Activated CD8-positive, alpha-beta T cell treated with anti-CD3 and anti-CD28 coated beads for 36 hours (primary cell): ENCODE measurements around the gene CFAP65. TPM values are rescaled to one million over a fixed set of nuclear protein-coding genes. Genes with fewer than 3 reads are reported as not detected.

Experiments
- ATAC-seq: fragments of 200-7000 bp; cut with Tn5 transposase; one replicate; pipeline ENCODE4 v1.10.0; 2021; ENCODE audit warnings: mild to moderate bottlenecking, moderate library complexity
- CTCF ChIA-PET: fragments of 350-600 bp; sonication (Branson Sonifier 250); formaldehyde crosslinking; loops from one replicate; lab custom pipeline; 2021; ENCODE audit warnings: antibody characterized with exemption; lab: Charles Lee
- POLR2A ChIA-PET: fragments of 350-600 bp; sonication (Branson Sonifier 250); formaldehyde crosslinking; loops from one replicate; lab custom pipeline; 2021; ENCODE audit warnings: antibody characterized with exemption; lab: Charles Lee
- DNase-seq: peaks from one replicate; pipeline ENCODE4 v3.0.0-alpha.2; 2020
- H3K27ac Mint-ChIP-seq: one replicate; pipeline ENCODE4 v1.8.0; 2021; ENCODE audit warnings: mild to moderate bottlenecking, mixed read lengths
- H3K27me3 Mint-ChIP-seq: one replicate; pipeline ENCODE4 v1.8.0; 2021; ENCODE audit warnings: mixed read lengths
- H3K36me3 Mint-ChIP-seq: one replicate; pipeline ENCODE4 v1.8.0; 2021; ENCODE audit warnings: low read depth, mixed read lengths
- H3K4me1 Mint-ChIP-seq: one replicate; pipeline ENCODE4 v1.8.0; 2021; ENCODE audit warnings: low read depth, mixed read lengths
- H3K4me3 Mint-ChIP-seq: one replicate; pipeline ENCODE4 v1.8.0; 2021; ENCODE audit warnings: mild to moderate bottlenecking, moderate library complexity, mixed read lengths
- H3K9me3 Mint-ChIP-seq: one replicate; pipeline ENCODE4 v1.8.0; 2021; ENCODE audit warnings: mixed read lengths
- CTCF ChIP-seq: fragments of 200-600 bp; IDR thresholded peaks from one replicate; pipeline ENCODE4 v1.8.0; 2022; ENCODE audit warnings: antibody characterized with exemption, mild to moderate bottlenecking
- intact Hi-C: fragments of 100-400 bp; cut with micrococcal nuclease; formaldehyde crosslinking; loops from one replicate; pipeline ENCODE4 v1.10.0; 2022
- total RNA-seq, 2 experiments: library from RNA; stranded (reverse); gene quantifications; one replicate each; pipeline ENCODE4 v1.2.3, GENCODE V29; 2021

The CFAP65 gene
- total RNA-seq, 2 experiments from 2014 or later: not detected

GRCh38 chr2:218959141-218959731 is 82.1 kb downstream of the CFAP65 start, which contains the start of gene CDK5R2:
TSS of gene CDK5R2 (plus strand) at chr2:218959666. CDS start at chr2:218959821, 155 bp downstream.
- ATAC-seq: peak; percentile 99
- POLR2A ChIA-PET: interaction anchor here (0.7 to 1.0 kb wide), 2 partner anchors 13 to 279 kb away, joined by 3 read pairs; no protein-coding TSS in a partner anchor
- peak; percentile 89 for DNase-seq
- H3K36me3 Mint-ChIP-seq: peaks cover 2% of the 10 kb centered on the region
- intact Hi-C loops: no loop called here
- no peak for TF ChIP-seq CTCF
- H3K27ac Mint-ChIP-seq: no peak within 1 kb of the TSS
- peak within 1 kb of the TSS; percentile 29 for H3K4me3 Mint-ChIP-seq
- CTCF ChIA-PET: interaction anchor here (0.9 to 2.2 kb wide), 7 partner anchors 19 to 83 kb away, joined by 3 to 8 read pairs (median 6); no protein-coding TSS in a partner anchor
- H3K4me1 Mint-ChIP-seq: peaks cover 17% of the 10 kb centered on the region
- H3K27me3 Mint-ChIP-seq: peaks cover 74% of the 10 kb centered on the region
- H3K9me3 Mint-ChIP-seq: no peaks in the 10 kb centered on the region

- ChIA-PET POLR2A (no interaction called here), CTCF (interaction anchor here (0.7 to 2.2 kb wide), 8 partner anchors 22 to 340 kb away, joined by 3 to 8 read pairs (median 4); no protein-coding TSS in a partner anchor)
- TF ChIP-seq CTCF: no peak
- DNase-seq (no peak), ATAC-seq (no peak)
- H3K4me1 Mint-ChIP-seq: peaks cover 11% of the 10 kb centered on the region
- H3K27me3 Mint-ChIP-seq: peaks cover 65% of the 10 kb centered on the region
- no peaks in the 10 kb centered on the region for H3K9me3 Mint-ChIP-seq
- intact Hi-C loops: no loop called here
- H3K27ac Mint-ChIP-seq: no peak overlapping the region
- H3K4me3 Mint-ChIP-seq: no peak overlapping the region
- H3K36me3 Mint-ChIP-seq: peaks cover 2% of the 10 kb centered on the region
Measured at GRCh38 chr2:218958276-218958675, 83.0 kb downstream of the CFAP65 start.

GRCh38 chr2:218957671-218958070 is 83.6 kb downstream of the CFAP65 start:
- no peak overlapping the region for H3K27ac Mint-ChIP-seq
- ATAC-seq (no peak), DNase-seq (no peak)
- peaks cover 2% of the 10 kb centered on the region for H3K36me3 Mint-ChIP-seq
- H3K27me3 Mint-ChIP-seq: peaks cover 61% of the 10 kb centered on the region
- CTCF ChIA-PET: interaction anchor here (0.7 to 2.2 kb wide), 10 partner anchors 22 to 341 kb away, joined by 3 to 8 read pairs (median 3); no protein-coding TSS in a partner anchor
- no peaks in the 10 kb centered on the region for H3K9me3 Mint-ChIP-seq
- no peak for TF ChIP-seq CTCF
- intact Hi-C loops: no loop called here
- H3K4me3 Mint-ChIP-seq: no peak overlapping the region
- H3K4me1 Mint-ChIP-seq: peaks cover 11% of the 10 kb centered on the region
- POLR2A ChIA-PET: no interaction called here

GRCh38 chr2:218956039-218956438 is 85.3 kb downstream of the CFAP65 start:
- Mint-ChIP-seq H3K4me1 (peaks cover 8% of the 10 kb centered on the region), H3K27me3 (peaks cover 52% of the 10 kb centered on the region), H3K4me3 (no peak overlapping the region), H3K27ac (no peak overlapping the region), H3K36me3 (no peaks in the 10 kb centered on the region), H3K9me3 (no peaks in the 10 kb centered on the region)
- DNase-seq (no peak), ATAC-seq (no peak)
- intact Hi-C loops: no loop called here
- no peak for TF ChIP-seq CTCF
- CTCF ChIA-PET: interaction anchor here (1.6 kb wide), 1 partner anchor 24 kb away, joined by 4 read pairs; no protein-coding TSS in a partner anchor
- POLR2A ChIA-PET: no interaction called here
